IMR-90 (cell line): ENCODE results near the gene MOAP1. TPM values are rescaled to one million over a fixed set of nuclear protein-coding genes. Genes with fewer than 3 reads are reported as not detected.

ENCODE experiments used
- ATAC-seq: fragments of 200-7000 bp; cut with Tn5 transposase; 2 replicates; pipeline ENCODE4 v1.9.1; 2020; ENCODE audit warnings: low read depth, mild to moderate bottlenecking, moderate library complexity
- BruUV-seq: library from RNA; stranded (reverse); fragments of 400-500 nt; replicated peaks from 2 replicates; lab custom pipeline; 2021; lab: Mats Ljungman, UMichigan
- CTCF ChIA-PET: fragments of 300-600 bp; formaldehyde crosslinking; extraction: SDS; loops from one replicate; lab custom pipeline; 2021; ENCODE audit warnings: antibody characterized with exemption; lab: Yijun Ruan, JAX
- POLR2A ChIA-PET: fragments of 300-600 bp; sonication (Branson Sonifier 250); formaldehyde crosslinking; loops from one replicate; lab custom pipeline; 2022; ENCODE audit warnings: antibody characterized with exemption; ENCODE audit not compliant: unreplicated experiment; lab: Charles Lee
- DNase-seq: peaks from one replicate; pipeline ENCODE4 v3.0.0; 2013
- H2AFZ ChIP-seq: replicated peaks from 2 replicates; pipeline ENCODE3; 2013; ENCODE audit warnings: low read length, mild to moderate bottlenecking; ENCODE audit not compliant: poor library complexity
- H2AK5ac ChIP-seq: 2 replicates; pipeline ENCODE4 v1.6.1; 2013; ENCODE audit warnings: low read depth, low read length, inconsistent platforms
- H2AK9ac ChIP-seq: replicated peaks from 2 replicates; pipeline ENCODE3; 2013; ENCODE audit warnings: mild to moderate bottlenecking, low read depth, low read length, moderate library complexity; ENCODE audit not compliant: poor library complexity
- H2BK120ac ChIP-seq: 2 replicates; pipeline ENCODE4 v1.6.1; 2013; ENCODE audit warnings: low read depth, low read length, inconsistent platforms
- H2BK15ac ChIP-seq: 3 replicates; pipeline ENCODE4 v1.6.1; 2013; ENCODE audit warnings: low read depth, low read length, inconsistent platforms
- H2BK20ac ChIP-seq: 2 replicates; pipeline ENCODE4 v1.6.1; 2013; ENCODE audit warnings: low read depth, mild to moderate bottlenecking, inconsistent platforms, low read length, moderate library complexity
- H2BK5ac ChIP-seq: 2 replicates; pipeline ENCODE4 v1.6.1; 2013; ENCODE audit warnings: mild to moderate bottlenecking, low read depth, low read length, inconsistent platforms; ENCODE audit not compliant: poor library complexity, severe bottlenecking
- H3K14ac ChIP-seq: replicated peaks from 2 replicates; pipeline ENCODE4 v1.6.1; 2013; ENCODE audit warnings: low read depth, low read length, inconsistent platforms
- H3K18ac ChIP-seq: 2 replicates; pipeline ENCODE4 v1.6.1; 2013; ENCODE audit warnings: low read depth, low read length, control low read depth
- H3K23ac ChIP-seq: 2 replicates; pipeline ENCODE4 v1.6.1; 2013; ENCODE audit warnings: low read depth, low read length, inconsistent platforms
- H3K27ac ChIP-seq: 2 replicates; pipeline ENCODE4 v1.5.1; 2013; ENCODE audit warnings: mild to moderate bottlenecking, control low read depth, low read length; ENCODE audit not compliant: insufficient read depth
- H3K27me3 ChIP-seq: 2 replicates; pipeline ENCODE4 v1.6.1; 2013; ENCODE audit warnings: low read length; ENCODE audit not compliant: control insufficient read depth, insufficient read depth
- H3K36me3 ChIP-seq: 2 replicates; pipeline ENCODE4 v1.6.1; 2013; ENCODE audit warnings: low read length, mixed read lengths; ENCODE audit not compliant: control insufficient read depth, insufficient read depth
- H3K4ac ChIP-seq: 2 replicates; pipeline ENCODE4 v1.6.1; 2013; ENCODE audit warnings: low read depth, low read length, inconsistent platforms
- H3K4me1 ChIP-seq: 2 replicates; pipeline ENCODE4 v1.6.1; 2013; ENCODE audit warnings: low read length, mixed read lengths; ENCODE audit not compliant: control insufficient read depth, insufficient read depth
- H3K4me2 ChIP-seq: 2 replicates; pipeline ENCODE4 v1.6.1; 2013; ENCODE audit warnings: low read depth, mild to moderate bottlenecking, control low read depth, low read length, moderate library complexity
- H3K4me3 ChIP-seq: 2 replicates; pipeline ENCODE4 v1.5.1; 2013; ENCODE audit warnings: low read depth, mild to moderate bottlenecking, control low read depth, low read length, moderate library complexity; ENCODE audit not compliant: insufficient read depth
- H3K56ac ChIP-seq: 2 replicates; pipeline ENCODE4 v1.6.1; 2013; ENCODE audit warnings: low read length, inconsistent platforms; ENCODE audit not compliant: insufficient read depth; ENCODE audit errors: extremely low read depth
- H3K79me1 ChIP-seq, 2 experiments: 2 replicates each; pipeline ENCODE4 v1.6.1; 2013; ENCODE audit warnings: low read length in 2 of 2, inconsistent platforms in 1 of 2, low read depth in 1 of 2
- H3K9ac ChIP-seq: 2 replicates; pipeline ENCODE4 v1.6.1; 2013; ENCODE audit warnings: low read depth, low read length, control low read depth
- H3K9me1 ChIP-seq: 2 replicates; pipeline ENCODE4 v1.6.1; 2013; ENCODE audit warnings: low read length, inconsistent platforms; ENCODE audit not compliant: insufficient read depth
- H3K9me3 ChIP-seq: 2 replicates; pipeline ENCODE4 v1.6.1; 2013; ENCODE audit warnings: low read length; ENCODE audit not compliant: control insufficient read depth, insufficient read depth
- H4K20me1 ChIP-seq: 2 replicates; pipeline ENCODE4 v1.6.1; 2013; ENCODE audit warnings: low read length, inconsistent platforms; ENCODE audit not compliant: insufficient read depth
- H4K5ac ChIP-seq: 2 replicates; pipeline ENCODE4 v1.6.1; 2013; ENCODE audit warnings: mild to moderate bottlenecking, low read depth, low read length, control low read depth
- H4K8ac ChIP-seq, 2 experiments: 2 replicates each; pipeline ENCODE4 v1.6.1; 2013; ENCODE audit warnings: low read depth in 2 of 2, low read length in 2 of 2, control low read depth in 1 of 2, inconsistent platforms in 1 of 2
- H4K91ac ChIP-seq: 2 replicates; pipeline ENCODE4 v1.6.1; 2013; ENCODE audit warnings: low read depth, low read length, inconsistent platforms; ENCODE audit not compliant: insufficient read depth
- BHLHE40 ChIP-seq: fragments of 150-350 bp; IDR thresholded peaks from 2 replicates; pipeline ENCODE4 v1.6.1; 2016; ENCODE audit warnings: mild to moderate bottlenecking, low read depth, low read length
- CHD1 ChIP-seq: IDR thresholded peaks from 2 replicates; pipeline ENCODE4 v1.6.1; 2012; ENCODE audit warnings: low read depth, low read length, improper control_type of control experiment
- FOS ChIP-seq: fragments of 150-350 bp; IDR thresholded peaks from 2 replicates; pipeline ENCODE4 v1.6.1; 2016; ENCODE audit warnings: low read depth, low read length
- NFE2L2 ChIP-seq: fragments of 150-350 bp; IDR thresholded peaks from 2 replicates; pipeline ENCODE4 v1.6.1; 2016; ENCODE audit warnings: low read depth, mild to moderate bottlenecking, low read length
- RAD21 ChIP-seq: IDR thresholded peaks from 2 replicates; pipeline ENCODE4 v1.6.1; 2012; ENCODE audit warnings: low read length, improper control_type of control experiment
- RFX5 ChIP-seq: IDR thresholded peaks from 2 replicates; pipeline ENCODE4 v1.8.0; 2012; ENCODE audit warnings: low read depth, mild to moderate bottlenecking, low read length, moderate library complexity
- WGBS, 2 experiments: methylation state at CpG; one replicate each; pipeline versions ENCODE4 v1.1.5 to v1.1.7; 2013; ENCODE audit warnings: missing lambda C conversion rate in 2 of 2; ENCODE audit not compliant: insufficient read length in 1 of 2; ENCODE audit errors: extremely low coverage in 2 of 2; 5-methylcytosine and 5-hydroxymethylcytosine counted together
- dilution Hi-C: fragments of 300-500 bp; cut with HindIII; formaldehyde crosslinking; loops from one replicate; pipeline ENCODE4 v1.14.3; 2018; ENCODE audit warnings: low sequenced_read_pairs; ENCODE audit not compliant: unreplicated experiment
- in situ Hi-C: fragments of 300-500 bp; cut with MboI; formaldehyde crosslinking; loops from 3 replicates; pipeline ENCODE4 v1.14.3; 2019; ENCODE audit warnings: low sequenced_read_pairs, inconsistent platforms, mixed read lengths
- intact Hi-C: fragments of 100-400 bp; cut with micrococcal nuclease; formaldehyde crosslinking; loops from 2 replicates; pipeline ENCODE4 v1.10.0; 2022
- polyA plus RNA-seq, 3 experiments: library from polyadenylated mRNA; depleted of rRNA; stranded (reverse); fragments of >200 nt; gene quantifications; 2 replicates each; pipeline ENCODE4 v1.2.3, GENCODE V29; 2012; ENCODE audit warnings: low replicate concordance in 1 of 3
- total RNA-seq: library from RNA; depleted of rRNA; stranded (reverse); fragments of >200 nt; gene quantifications from 2 replicates; pipeline ENCODE4 v1.2.3, GENCODE V29; 2012

MOAP1 gene
- total and polyA plus RNA-seq, 2 of the 4 experiments (the other 2 are of a cell fraction): 9.9 to 13.2 TPM

- TF ChIP-seq RAD21: no peak
- TF ChIP-seq FOS: no peak
- TF ChIP-seq NFE2L2: no peak
Observed at GRCh38 chr14:93206793-93207467, 22.2 kb upstream of the MOAP1 start, which contains the start of the genes GON7 and UBR7 (continued).

DNA sequence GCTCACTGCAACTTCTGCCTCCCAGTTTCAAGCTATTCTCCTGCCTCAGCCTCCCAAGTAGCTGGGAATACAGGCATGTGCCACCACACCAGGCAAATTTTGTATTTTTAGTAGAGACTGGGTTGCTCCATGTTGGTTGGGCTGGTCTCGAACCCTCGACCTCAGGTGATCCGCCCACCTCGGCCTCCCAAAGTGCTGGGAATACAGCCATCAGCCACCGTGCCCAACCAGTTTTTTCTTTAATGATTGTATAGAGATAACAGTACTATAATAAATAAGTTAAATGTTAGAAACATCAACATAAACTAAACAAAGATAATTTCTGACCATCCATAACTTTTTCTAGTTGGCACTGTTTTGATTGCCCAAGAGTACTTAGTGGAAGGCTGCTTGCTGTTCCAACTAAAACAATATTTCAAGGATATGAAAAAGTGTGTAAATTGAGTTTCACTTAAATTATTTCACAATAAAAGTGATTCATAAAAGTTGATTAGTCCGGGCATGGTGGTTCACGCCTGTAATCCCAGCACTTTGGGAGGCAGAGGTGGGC is 16.5 kb upstream of the MOAP1 start:
- Histone ChIP-seq H3K56ac (no peak overlapping the region), H2AFZ (no peak overlapping the region), H3K9ac (no peak overlapping the region), H3K14ac (no peak overlapping the region), H3K23ac (no peak overlapping the region), H2BK5ac (no peak overlapping the region), H3K4me3 (no peak overlapping the region), H3K36me3 (0 out of 2 replicates have a peak, but pooled peaks cover 1% of the 10 kb centered on the region), H3K9me3 (no peaks in the 10 kb centered on the region), H3K79me1 (peaks cover 7 to 22% of the 10 kb centered on the region in 2 experiments), H4K20me1 (no peaks in the 10 kb centered on the region), H2BK15ac (no peak overlapping the region), H4K5ac (no peak overlapping the region), H3K4me2 (no peak overlapping the region), H2BK20ac (no peak overlapping the region), H2AK5ac (no peak overlapping the region), H4K91ac (no peak overlapping the region), H4K8ac (no peak overlapping the region), H3K27ac (no peak overlapping the region), H2BK120ac (no peak overlapping the region), H3K4ac (no peak overlapping the region), H3K18ac (no peak overlapping the region), H3K27me3 (no peaks in the 10 kb centered on the region), H3K9me1 (no peaks in the 10 kb centered on the region; the same call in 1 of the 2 replicates), H2AK9ac (no peak overlapping the region), H3K4me1 (peaks cover 2% of the 10 kb centered on the region; the same call in 1 of the 2 replicates)
- dilution Hi-C loops (no loop called here), in situ Hi-C loops (no loop called here), intact Hi-C loops (no loop called here)
- no CpG with 5 or more reads among the region's 7 CpGs for WGBS, 2 experiments
- no peak for TF ChIP-seq RFX5
- no peak for TF ChIP-seq BHLHE40
- TF ChIP-seq CHD1: no peak
- DNase-seq (no peak), ATAC-seq (no peak)
- ChIA-PET POLR2A (no interaction called here), CTCF (no interaction called here)
- no TSS peak for BruUV-seq
